Measurements from ENCODE around the gene DPF3. TPM values are rescaled to one million over a fixed set of nuclear protein-coding genes. Genes with fewer than 3 reads are reported as not detected.

Gene DPF3
- total and polyA plus RNA-seq, 11 donors = 13.5 to 53.8 (median 37.0) TPM

GRCh38 chr14:72774141-72774540, 119.8 kb downstream of the DPF3 start:
- TF ChIP-seq POLR2A (IDR thresholded peaks at IDR 0.05) = no peak
- no peak for TF ChIP-seq CTCF (IDR thresholded peaks at IDR 0.05)
- H3K9me3 ChIP-seq = peaks cover 0 to 7% (median 0%) of the 10 kb centered on the region in 12 donors
- peaks cover 0 to 4% (median 0%) of the 10 kb centered on the region in 9 donors for H3K36me3 ChIP-seq
- H3K4me3 ChIP-seq = no peak overlapping the region
- no peaks in the 10 kb centered on the region for H3K27me3 ChIP-seq
- intact Hi-C loops (cut with DNase I) = no loop called here
- H3K27ac ChIP-seq = peak overlapping the region in 1 of 12 donors; percentile 4
- ATAC-seq (no peak), DNase-seq (no peak)
- peaks cover 0 to 34% (median 11%) of the 10 kb centered on the region in 12 donors for H3K4me1 ChIP-seq
- 74 to 86% (median 76%) methylated on average over 4 of the region's 4 CpGs for WGBS, 4 donors

- DNase-seq (no peak), ATAC-seq (peak in 1 of 4 donors; percentile 22)
- H3K9me3 ChIP-seq = peaks cover 0 to 21% (median 7%) of the 10 kb centered on the region in 12 donors
- TF ChIP-seq POLR2A (IDR thresholded peaks at IDR 0.05) (no peak), CTCF (IDR thresholded peaks at IDR 0.05) (no peak)
- no peak overlapping the region for H3K27ac ChIP-seq
- peaks cover 0 to 27% (median 7%) of the 10 kb centered on the region in 12 donors for H3K4me1 ChIP-seq
- WGBS, 4 donors = 93 to 95% (median 93%) methylated on average over 11 of the region's 11 CpGs
- no peak overlapping the region for H3K4me3 ChIP-seq
- H3K36me3 ChIP-seq = peaks cover 0 to 4% (median 0%) of the 10 kb centered on the region in 9 donors
- intact Hi-C loops (cut with DNase I) = no loop called here
- H3K27me3 ChIP-seq = no peaks in the 10 kb centered on the region
Measured at GRCh38 chr14:72771561-72771960, 122.3 kb downstream of the DPF3 start.

- TF ChIP-seq CTCF (IDR thresholded peaks at IDR 0.05) (no peak), POLR2A (IDR thresholded peaks at IDR 0.05) (no peak)
- 91 to 97% (median 96%) methylated on average over 3 of the region's 3 CpGs for WGBS, 4 donors
Measured at GRCh38 chr14:72766296-72766695, 127.6 kb downstream of the DPF3 start.

GRCh38 chr14:72763892-72764291, 130.0 kb downstream of the DPF3 start:
- peaks cover 0 to 61% (median 29%) of the 10 kb centered on the region in 12 donors for H3K9me3 ChIP-seq
- DNase-seq = no peak
- no peaks in the 10 kb centered on the region for H3K4me1 ChIP-seq
- H3K4me3 ChIP-seq = no peak overlapping the region
- TF ChIP-seq POLR2A (IDR thresholded peaks at IDR 0.05) (no peak), CTCF (IDR thresholded peaks at IDR 0.05) (no peak)
- 86 to 95% (median 94%) methylated on average over 1 of the region's 1 CpG for WGBS, 4 donors
- intact Hi-C loops (cut with DNase I) = no loop called here
- H3K27me3 ChIP-seq = no peaks in the 10 kb centered on the region
- ATAC-seq = no peak
- H3K27ac ChIP-seq = no peak overlapping the region
- peaks cover 0 to 4% (median 0%) of the 10 kb centered on the region in 9 donors for H3K36me3 ChIP-seq

More at GRCh38 chr14:72766296-72766695, 127.6 kb downstream of the DPF3 start:
- DNase-seq (no peak), ATAC-seq (no peak)
- peaks cover 0 to 37% (median 11%) of the 10 kb centered on the region in 12 donors for H3K9me3 ChIP-seq
- H3K4me1 ChIP-seq = no peaks in the 10 kb centered on the region
- no peaks in the 10 kb centered on the region for H3K27me3 ChIP-seq
- intact Hi-C loops (cut with DNase I) = no loop called here
- H3K36me3 ChIP-seq = peaks cover 0 to 4% (median 0%) of the 10 kb centered on the region in 9 donors
- no peak overlapping the region for H3K27ac ChIP-seq
- no peak overlapping the region for H3K4me3 ChIP-seq

Data from heart left ventricle (tissue), 16 donors.